ENCODE results near the gene KMT2A. TPM values are rescaled to one million over a fixed set of nuclear protein-coding genes. Genes with fewer than 3 reads are reported as not detected.

KMT2A gene
- total RNA-seq, 1 experiment from 2014 or later: 50.4 TPM

- CTCF ChIA-PET: no interaction called here
Measured at GRCh38 chr11:118519549-118519948, 83.3 kb downstream of the KMT2A start.

DNA sequence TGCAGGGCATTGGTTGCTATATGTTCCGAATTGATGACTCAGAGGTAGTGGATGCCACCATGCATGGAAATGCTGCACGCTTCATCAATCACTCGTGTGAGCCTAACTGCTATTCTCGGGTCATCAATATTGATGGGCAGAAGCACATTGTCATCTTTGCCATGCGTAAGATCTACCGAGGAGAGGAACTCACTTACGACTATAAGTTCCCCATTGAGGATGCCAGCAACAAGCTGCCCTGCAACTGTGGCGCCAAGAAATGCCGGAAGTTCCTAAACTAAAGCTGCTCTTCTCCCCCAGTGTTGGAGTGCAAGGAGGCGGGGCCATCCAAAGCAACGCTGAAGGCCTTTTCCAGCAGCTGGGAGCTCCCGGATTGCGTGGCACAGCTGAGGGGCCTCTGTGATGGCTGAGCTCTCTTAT, 85.6 kb downstream of the KMT2A start:
- Histone ChIP-seq H3K27me3 (ENCODE audit: insufficient read depth, low read length) (no peaks in the 10 kb centered on the region), H4K20me1 (ENCODE audit: insufficient read depth) (no peaks in the 10 kb centered on the region), H3K9ac (ENCODE audit: low read length) (no peak overlapping the region), H3K4me3 (replicated peaks in 1 of 2; ENCODE audit: low read depth in 1 of 2, low read length in 2 of 2) (no peak overlapping the region), H3K4me1 (ENCODE audit: control insufficient read depth in 1 of 2, insufficient read depth in 2 of 2, low read length in 2 of 2) (no peaks in the 10 kb centered on the region; a peak in 1 of 4 replicates), H2AFZ (ENCODE audit: low read depth, low read length, poor library complexity, severe bottlenecking) (no peak overlapping the region), H3K9me3 (ENCODE audit: control insufficient read depth in 1 of 2, insufficient read depth in 1 of 2, low read depth in 1 of 2, low read length in 2 of 2) (no peaks in the 10 kb centered on the region), H3K79me2 (ENCODE audit: insufficient read depth, low read length) (no peaks in the 10 kb centered on the region), H3K4me2 (ENCODE audit: low read length) (no peak overlapping the region), H3K9me2 (ENCODE audit: insufficient read depth) (no peaks in the 10 kb centered on the region), H3K27ac (ENCODE audit: low read depth, low read length) (no peak overlapping the region), H3K36me3 (ENCODE audit: control insufficient read depth in 1 of 2, insufficient read depth in 2 of 2, low read length in 2 of 2) (peaks cover 23 to 34% of the 10 kb centered on the region in 2 experiments; a peak in 3 of 4 replicates)
- no TSS peak for BruUV-seq (replicated peaks)
- ChIA-PET POLR2A (no interaction called here), RAD21 (ENCODE audit: low non-redundant PET in 1 of 2, low total read pairs in 2 of 2, uncharacterized antibody in 2 of 2, unreplicated experiment in 2 of 2) (no interaction called here), CTCF (interaction anchor here (1.2 kb wide), 1 partner anchor 226 kb away, joined by 3 read pairs; no protein-coding TSS in a partner anchor)
- TF ChIP-seq TCF7L2 (IDR thresholded peaks at IDR 0.05; ENCODE audit: borderline replicate concordance, extremely low read depth, insufficient read depth, insufficient read length): no peak
- no peak for TF ChIP-seq JUND (IDR thresholded peaks at IDR 0.05)
- intact Hi-C loops (cut with micrococcal nuclease): no loop called here
- ATAC-seq (no peak), DNase-seq (ENCODE audit: low read depth, low spot score) (no peak)

More at GRCh38 chr11:118519549-118519948, 83.3 kb downstream of the KMT2A start:
- BruUV-seq (replicated peaks): no TSS peak
- ChIA-PET POLR2A (no interaction called here), RAD21 (ENCODE audit: low non-redundant PET in 1 of 2, low total read pairs in 2 of 2, uncharacterized antibody in 2 of 2, unreplicated experiment in 2 of 2) (no interaction called here)
- Histone ChIP-seq H3K9me3 (ENCODE audit: control insufficient read depth in 1 of 2, insufficient read depth in 1 of 2, low read depth in 1 of 2, low read length in 2 of 2) (no peaks in the 10 kb centered on the region), H3K4me1 (ENCODE audit: control insufficient read depth in 1 of 2, insufficient read depth in 2 of 2, low read length in 2 of 2) (no peaks in the 10 kb centered on the region), H3K27ac (ENCODE audit: low read depth, low read length) (no peak overlapping the region), H3K9me2 (ENCODE audit: insufficient read depth) (no peaks in the 10 kb centered on the region), H3K4me2 (ENCODE audit: low read length) (no peak overlapping the region), H3K36me3 (ENCODE audit: control insufficient read depth in 1 of 2, insufficient read depth in 2 of 2, low read length in 2 of 2) (peaks cover 27 to 39% of the 10 kb centered on the region in 2 experiments; a peak in 3 of 4 replicates), H4K20me1 (ENCODE audit: insufficient read depth) (no peaks in the 10 kb centered on the region), H3K79me2 (ENCODE audit: insufficient read depth, low read length) (no peaks in the 10 kb centered on the region), H3K9ac (ENCODE audit: low read length) (no peak overlapping the region), H3K27me3 (ENCODE audit: insufficient read depth, low read length) (no peaks in the 10 kb centered on the region), H2AFZ (ENCODE audit: low read depth, low read length, poor library complexity, severe bottlenecking) (no peak overlapping the region), H3K4me3 (replicated peaks in 1 of 2; ENCODE audit: low read depth in 1 of 2, low read length in 2 of 2) (no peak overlapping the region)
- no peak for DNase-seq (ENCODE audit: low read depth, low spot score)
- no peak for ATAC-seq
- intact Hi-C loops (cut with micrococcal nuclease): no loop called here
- TF ChIP-seq, protein P1, sequence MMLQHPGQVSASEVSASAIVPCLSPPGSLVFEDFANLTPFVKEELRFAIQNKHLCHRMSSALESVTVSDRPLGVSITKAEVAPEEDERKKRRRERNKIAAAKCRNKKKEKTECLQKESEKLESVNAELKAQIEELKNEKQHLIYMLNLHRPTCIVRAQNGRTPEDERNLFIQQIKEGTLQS (IDR thresholded peaks at IDR 0.05): no peak
